ENCODE measurements around the gene ZBBX. TPM values are rescaled to one million over a fixed set of nuclear protein-coding genes. Genes with fewer than 3 reads are reported as not detected.

ZBBX gene
- total RNA-seq, 1 donor = not detected

DNA sequence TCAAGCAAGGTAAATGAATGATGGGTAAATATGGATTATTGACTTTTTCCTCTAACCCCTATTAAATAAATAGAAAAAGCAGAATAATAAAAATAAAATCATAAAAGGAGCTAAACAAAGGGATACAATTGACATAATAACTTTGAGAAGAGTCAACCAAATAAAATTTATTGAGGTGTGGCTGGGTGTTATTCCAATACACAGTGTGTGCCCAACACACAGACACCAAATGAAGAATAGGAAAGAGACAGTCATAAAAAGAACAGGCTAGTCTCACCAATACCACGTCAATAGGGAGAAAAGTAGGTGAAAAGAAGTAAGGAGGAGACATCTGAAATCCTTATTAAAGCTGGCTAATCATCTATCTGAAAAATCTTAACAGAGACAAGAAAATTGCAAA lies 127.1 kb downstream of the ZBBX start:
- H3K9me3 ChIP-seq (ENCODE audit: low read depth, low read length) = no peaks in the 10 kb centered on the region
- H3K4me3 ChIP-seq (ENCODE audit: low read length) = no peak overlapping the region
- no peaks in the 10 kb centered on the region for H3K4me1 ChIP-seq (ENCODE audit: insufficient read depth, low read length)
- H3K27me3 ChIP-seq (ENCODE audit: insufficient read depth, low read length) = no peaks in the 10 kb centered on the region

DNA sequence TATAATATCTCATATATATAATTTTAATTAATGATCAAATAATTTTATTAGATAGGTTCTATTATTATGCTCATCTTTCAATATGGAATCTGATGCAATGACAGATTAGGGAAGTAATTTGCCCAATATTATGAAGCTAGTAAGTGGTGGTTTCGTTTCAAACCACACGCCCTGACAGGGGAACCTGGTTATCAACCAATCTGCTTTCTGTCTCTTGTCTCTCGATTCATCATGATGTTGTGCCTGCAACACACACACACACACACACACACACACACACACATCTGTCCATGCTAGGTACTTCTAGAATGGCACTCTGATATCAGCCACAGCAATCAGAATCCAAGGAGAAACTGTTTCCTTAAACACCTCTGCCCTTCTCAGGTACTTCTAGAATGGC lies 128.4 kb downstream of the ZBBX start:
- H3K4me1 ChIP-seq (ENCODE audit: insufficient read depth, low read length) = no peaks in the 10 kb centered on the region
- no peaks in the 10 kb centered on the region for H3K9me3 ChIP-seq (ENCODE audit: low read depth, low read length)
- H3K27me3 ChIP-seq (ENCODE audit: insufficient read depth, low read length) = no peaks in the 10 kb centered on the region
- H3K4me3 ChIP-seq (ENCODE audit: low read length) = no peak overlapping the region

DNA sequence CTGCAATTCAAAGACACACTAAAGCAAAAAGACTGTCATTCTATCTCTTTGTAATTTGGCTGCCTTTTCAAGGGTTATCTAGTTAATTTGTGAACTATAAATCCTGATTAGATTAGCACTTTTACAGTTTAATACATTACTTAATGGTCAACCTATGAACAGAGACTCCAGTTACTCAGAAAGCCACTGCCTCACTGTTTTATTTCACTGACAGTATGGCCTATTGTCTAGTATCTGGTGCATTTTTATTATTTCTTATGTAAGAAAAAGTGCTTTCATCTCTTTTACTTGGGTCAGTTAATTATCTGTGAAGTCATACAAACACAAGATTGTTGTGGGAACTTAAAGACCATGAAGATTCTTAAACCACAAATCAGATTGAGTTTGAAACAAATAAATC lies 133.8 kb downstream of the ZBBX start:
- Histone ChIP-seq H3K27me3 (ENCODE audit: insufficient read depth, low read length) (no peaks in the 10 kb centered on the region), H3K9me3 (ENCODE audit: low read depth, low read length) (no peaks in the 10 kb centered on the region), H3K4me1 (ENCODE audit: insufficient read depth, low read length) (no peaks in the 10 kb centered on the region), H3K4me3 (ENCODE audit: low read length) (no peak overlapping the region)

DNA sequence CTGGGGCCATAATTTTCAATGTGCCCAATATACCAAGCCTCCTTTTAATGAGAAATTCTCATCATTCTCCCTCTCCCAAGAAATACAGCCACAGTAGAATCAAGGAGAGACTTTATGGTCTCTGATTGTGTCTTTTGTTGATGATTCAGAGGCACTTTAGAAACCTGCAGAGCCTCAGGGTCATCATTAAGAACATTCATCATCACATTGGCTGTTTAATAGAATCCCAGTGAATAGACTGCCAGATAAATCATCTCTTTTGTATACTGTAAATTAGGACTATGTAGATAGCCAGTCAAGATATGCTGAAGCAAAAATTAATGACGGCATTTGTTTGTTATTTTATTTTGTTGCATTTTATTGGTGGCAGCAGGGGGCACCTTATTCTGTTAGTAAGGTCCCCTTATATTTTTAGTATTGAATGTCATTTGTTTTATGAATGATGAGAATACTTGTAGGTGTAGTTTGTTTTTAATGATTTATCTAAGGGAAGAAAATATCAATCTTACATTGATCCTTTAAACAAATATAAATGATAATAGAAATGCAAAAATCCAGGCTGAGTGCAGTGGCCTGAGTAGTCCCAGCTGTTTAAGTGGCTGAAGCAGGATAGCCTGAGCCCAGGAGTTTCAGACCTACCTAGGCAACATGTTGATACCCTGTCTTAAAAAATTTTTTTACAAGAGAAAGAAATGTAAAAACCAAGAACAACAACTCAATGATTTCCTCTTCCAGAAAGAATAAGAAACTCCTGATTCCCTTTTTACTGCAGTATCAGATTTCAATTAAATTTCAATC lies 138.8 kb downstream of the ZBBX start:
- Histone ChIP-seq H3K4me3 (ENCODE audit: low read length) (no peak overlapping the region), H3K9me3 (ENCODE audit: low read depth, low read length) (no peaks in the 10 kb centered on the region), H3K4me1 (ENCODE audit: insufficient read depth, low read length) (no peaks in the 10 kb centered on the region), H3K27me3 (ENCODE audit: insufficient read depth, low read length) (no peaks in the 10 kb centered on the region)

DNA sequence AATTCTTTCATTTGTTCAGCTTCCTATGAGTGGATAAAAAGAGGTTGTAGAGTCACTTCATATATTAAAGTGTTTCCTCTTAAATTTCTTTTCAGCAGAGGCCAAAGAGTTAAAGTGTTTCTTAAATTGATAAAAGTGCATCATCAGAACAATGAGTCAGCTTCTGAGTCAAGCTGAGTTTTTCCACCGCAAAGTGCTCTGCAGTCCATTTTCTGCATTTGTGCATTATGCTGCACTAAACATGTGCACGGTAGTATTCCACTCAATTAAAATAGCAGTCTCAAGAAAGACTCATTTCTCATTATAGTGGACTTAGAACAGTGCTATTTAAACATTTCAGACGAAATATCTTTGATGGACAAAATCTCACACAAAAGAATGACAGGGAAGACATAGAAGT lies 152.0 kb downstream of the ZBBX start:
- no peaks in the 10 kb centered on the region for H3K4me1 ChIP-seq (ENCODE audit: insufficient read depth, low read length)
- no peaks in the 10 kb centered on the region for H3K9me3 ChIP-seq (ENCODE audit: low read depth, low read length)
- H3K4me3 ChIP-seq (ENCODE audit: low read length) = no peak overlapping the region
- H3K27me3 ChIP-seq (ENCODE audit: insufficient read depth, low read length) = no peaks in the 10 kb centered on the region

DNA sequence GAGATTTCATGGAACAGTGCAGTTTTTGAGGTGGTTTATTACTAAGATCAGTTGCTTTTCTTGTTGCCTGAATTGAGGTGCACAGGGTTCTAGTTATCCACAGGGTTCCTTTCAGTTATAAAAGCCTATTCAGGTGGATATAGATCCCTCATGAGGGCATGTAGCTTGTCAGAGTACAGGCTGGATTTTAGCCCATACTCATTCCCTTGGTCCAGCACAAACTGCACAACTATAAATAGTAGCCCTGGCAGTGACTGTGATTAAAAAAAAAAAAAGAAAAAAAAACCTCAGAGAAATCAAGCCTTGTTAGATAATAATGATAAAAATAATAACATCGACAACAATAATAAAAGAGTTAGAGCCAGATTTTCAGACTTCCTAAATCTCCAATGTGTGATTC lies 154.3 kb downstream of the ZBBX start:
- Histone ChIP-seq H3K27me3 (ENCODE audit: insufficient read depth, low read length) (no peaks in the 10 kb centered on the region), H3K4me3 (ENCODE audit: low read length) (no peak overlapping the region), H3K4me1 (ENCODE audit: insufficient read depth, low read length) (no peaks in the 10 kb centered on the region), H3K9me3 (ENCODE audit: low read depth, low read length) (no peaks in the 10 kb centered on the region)

DNA sequence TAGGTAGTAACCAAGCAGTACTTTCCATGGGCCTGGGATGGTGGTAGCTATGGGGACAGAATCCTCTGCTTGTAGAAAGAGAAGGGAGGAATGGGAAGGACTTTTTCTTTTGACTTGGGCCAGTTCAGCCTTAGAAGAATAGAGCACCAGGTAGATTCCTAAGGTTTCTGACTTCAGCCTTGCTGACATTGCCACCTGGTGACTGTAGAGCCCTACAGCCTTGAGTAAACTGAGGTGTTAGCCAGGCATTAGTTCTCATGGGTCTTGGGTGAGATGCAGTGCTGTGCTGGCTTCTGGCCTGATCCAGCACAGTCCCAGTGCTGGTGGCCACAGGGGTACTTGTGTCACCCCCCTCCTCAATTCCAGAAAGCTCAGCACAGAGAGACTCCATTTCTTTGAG lies 171.1 kb downstream of the ZBBX start:
- H3K4me3 ChIP-seq (ENCODE audit: low read length) = no peak overlapping the region
- no peaks in the 10 kb centered on the region for H3K27me3 ChIP-seq (ENCODE audit: insufficient read depth, low read length)
- H3K9me3 ChIP-seq (ENCODE audit: low read depth, low read length) = no peaks in the 10 kb centered on the region
- H3K4me1 ChIP-seq (ENCODE audit: insufficient read depth, low read length) = no peaks in the 10 kb centered on the region

DNA sequence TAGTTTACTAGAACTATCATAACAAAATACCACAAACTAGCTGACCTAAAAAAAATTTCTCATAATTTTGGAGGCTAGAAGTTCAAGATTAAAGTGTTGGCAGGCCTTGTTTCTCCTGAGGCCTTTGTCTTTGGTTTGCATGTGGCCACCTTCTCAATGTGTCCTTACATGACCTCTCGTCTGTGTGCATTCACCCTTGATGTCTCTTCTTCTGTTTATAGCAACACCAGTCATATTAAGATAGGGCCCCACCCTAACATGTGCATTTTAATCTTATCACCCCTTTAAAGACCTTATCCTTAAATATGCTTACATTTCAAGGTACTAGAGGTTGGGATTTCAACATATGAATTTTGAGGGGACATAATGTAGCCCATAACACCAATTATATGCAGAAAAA lies 177.0 kb downstream of the ZBBX start:
- Histone ChIP-seq H3K4me1 (ENCODE audit: insufficient read depth, low read length) (no peaks in the 10 kb centered on the region), H3K9me3 (ENCODE audit: low read depth, low read length) (no peaks in the 10 kb centered on the region), H3K4me3 (ENCODE audit: low read length) (no peak overlapping the region), H3K27me3 (ENCODE audit: insufficient read depth, low read length) (no peaks in the 10 kb centered on the region)

DNA sequence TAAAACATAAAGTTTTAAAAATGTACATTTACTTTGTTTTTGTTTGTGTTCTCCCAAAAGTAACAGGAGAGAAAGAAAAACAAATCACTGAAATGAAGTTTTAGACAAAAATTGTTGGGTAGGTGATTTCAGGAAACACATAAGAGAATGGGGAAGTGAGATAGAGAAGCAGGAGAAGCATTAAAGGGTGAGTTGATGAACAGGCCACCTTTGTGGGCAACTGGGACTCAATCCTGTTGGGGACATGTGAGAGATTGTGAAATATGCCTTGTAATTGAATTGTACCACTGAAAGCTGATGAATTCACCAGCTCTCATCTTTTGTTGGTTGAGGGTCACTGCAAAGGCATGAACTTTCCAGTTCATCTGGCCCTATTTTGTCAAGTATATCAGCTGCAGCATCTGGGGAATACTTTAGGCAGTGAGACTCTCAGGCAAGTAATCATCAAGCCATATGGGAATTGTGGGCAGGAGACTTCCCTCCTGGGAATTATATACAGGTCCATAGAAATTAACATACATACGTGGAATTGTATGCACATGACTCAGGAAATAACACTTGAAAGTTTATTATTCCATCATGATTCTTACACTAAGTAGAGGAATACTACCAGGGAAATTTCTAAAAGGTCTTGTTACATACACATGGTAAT lies 181.0 kb downstream of the ZBBX start:
- Histone ChIP-seq H3K4me3 (ENCODE audit: low read length) (no peak overlapping the region), H3K9me3 (ENCODE audit: low read depth, low read length) (no peaks in the 10 kb centered on the region)

More for the DNA sequence above, 181.0 kb downstream of the ZBBX start:
- no peaks in the 10 kb centered on the region for H3K27me3 ChIP-seq (ENCODE audit: insufficient read depth, low read length)
- no peaks in the 10 kb centered on the region for H3K4me1 ChIP-seq (ENCODE audit: insufficient read depth, low read length)

Other genes with a start within 250 kb of the ZBBX start
- not detected for gene SERPINI2, start 93.7 kb upstream of the ZBBX start, total RNA-seq

All from mononuclear cell (primary cell).